IMR-90 (cell line): ENCODE results near the gene GAS7. TPM values are rescaled to one million over a fixed set of nuclear protein-coding genes. Genes with fewer than 3 reads are reported as not detected.

Experiments
- ATAC-seq: fragments of 200-7000 bp; cut with Tn5 transposase; 2 replicates; pipeline ENCODE4 v1.9.1; 2020; ENCODE audit warnings: low read depth, mild to moderate bottlenecking, moderate library complexity
- BruUV-seq: library from RNA; stranded (reverse); fragments of 400-500 nt; replicated peaks from 2 replicates; lab custom pipeline; 2021; lab: Mats Ljungman, UMichigan
- CTCF ChIA-PET: fragments of 300-600 bp; formaldehyde crosslinking; extraction: SDS; loops from one replicate; lab custom pipeline; 2021; ENCODE audit warnings: antibody characterized with exemption; lab: Yijun Ruan, JAX
- POLR2A ChIA-PET: fragments of 300-600 bp; sonication (Branson Sonifier 250); formaldehyde crosslinking; loops from one replicate; lab custom pipeline; 2022; ENCODE audit warnings: antibody characterized with exemption; ENCODE audit not compliant: unreplicated experiment; lab: Charles Lee
- DNase-seq: peaks from one replicate; pipeline ENCODE4 v3.0.0; 2013
- H2AFZ ChIP-seq: replicated peaks from 2 replicates; pipeline ENCODE3; 2013; ENCODE audit warnings: low read length, mild to moderate bottlenecking; ENCODE audit not compliant: poor library complexity
- H2AK5ac ChIP-seq: 2 replicates; pipeline ENCODE4 v1.6.1; 2013; ENCODE audit warnings: low read depth, low read length, inconsistent platforms
- H2AK9ac ChIP-seq: replicated peaks from 2 replicates; pipeline ENCODE3; 2013; ENCODE audit warnings: mild to moderate bottlenecking, low read depth, low read length, moderate library complexity; ENCODE audit not compliant: poor library complexity
- H2BK120ac ChIP-seq: 2 replicates; pipeline ENCODE4 v1.6.1; 2013; ENCODE audit warnings: low read depth, low read length, inconsistent platforms
- H2BK15ac ChIP-seq: 3 replicates; pipeline ENCODE4 v1.6.1; 2013; ENCODE audit warnings: low read depth, low read length, inconsistent platforms
- H2BK20ac ChIP-seq: 2 replicates; pipeline ENCODE4 v1.6.1; 2013; ENCODE audit warnings: low read depth, mild to moderate bottlenecking, inconsistent platforms, low read length, moderate library complexity
- H2BK5ac ChIP-seq: 2 replicates; pipeline ENCODE4 v1.6.1; 2013; ENCODE audit warnings: mild to moderate bottlenecking, low read depth, low read length, inconsistent platforms; ENCODE audit not compliant: poor library complexity, severe bottlenecking
- H3K14ac ChIP-seq: replicated peaks from 2 replicates; pipeline ENCODE4 v1.6.1; 2013; ENCODE audit warnings: low read depth, low read length, inconsistent platforms
- H3K18ac ChIP-seq: 2 replicates; pipeline ENCODE4 v1.6.1; 2013; ENCODE audit warnings: low read depth, low read length, control low read depth
- H3K23ac ChIP-seq: 2 replicates; pipeline ENCODE4 v1.6.1; 2013; ENCODE audit warnings: low read depth, low read length, inconsistent platforms
- H3K27ac ChIP-seq: 2 replicates; pipeline ENCODE4 v1.5.1; 2013; ENCODE audit warnings: mild to moderate bottlenecking, control low read depth, low read length; ENCODE audit not compliant: insufficient read depth
- H3K27me3 ChIP-seq: 2 replicates; pipeline ENCODE4 v1.6.1; 2013; ENCODE audit warnings: low read length; ENCODE audit not compliant: control insufficient read depth, insufficient read depth
- H3K36me3 ChIP-seq: 2 replicates; pipeline ENCODE4 v1.6.1; 2013; ENCODE audit warnings: low read length, mixed read lengths; ENCODE audit not compliant: control insufficient read depth, insufficient read depth
- H3K4ac ChIP-seq: 2 replicates; pipeline ENCODE4 v1.6.1; 2013; ENCODE audit warnings: low read depth, low read length, inconsistent platforms
- H3K4me1 ChIP-seq: 2 replicates; pipeline ENCODE4 v1.6.1; 2013; ENCODE audit warnings: low read length, mixed read lengths; ENCODE audit not compliant: control insufficient read depth, insufficient read depth
- H3K4me2 ChIP-seq: 2 replicates; pipeline ENCODE4 v1.6.1; 2013; ENCODE audit warnings: low read depth, mild to moderate bottlenecking, control low read depth, low read length, moderate library complexity
- H3K4me3 ChIP-seq: 2 replicates; pipeline ENCODE4 v1.5.1; 2013; ENCODE audit warnings: low read depth, mild to moderate bottlenecking, control low read depth, low read length, moderate library complexity; ENCODE audit not compliant: insufficient read depth
- H3K56ac ChIP-seq: 2 replicates; pipeline ENCODE4 v1.6.1; 2013; ENCODE audit warnings: low read length, inconsistent platforms; ENCODE audit not compliant: insufficient read depth; ENCODE audit errors: extremely low read depth
- H3K79me1 ChIP-seq, 2 experiments: 2 replicates each; pipeline ENCODE4 v1.6.1; 2013; ENCODE audit warnings: low read length in 2 of 2, inconsistent platforms in 1 of 2, low read depth in 1 of 2
- H3K9ac ChIP-seq: 2 replicates; pipeline ENCODE4 v1.6.1; 2013; ENCODE audit warnings: low read depth, low read length, control low read depth
- H3K9me1 ChIP-seq: 2 replicates; pipeline ENCODE4 v1.6.1; 2013; ENCODE audit warnings: low read length, inconsistent platforms; ENCODE audit not compliant: insufficient read depth
- H3K9me3 ChIP-seq: 2 replicates; pipeline ENCODE4 v1.6.1; 2013; ENCODE audit warnings: low read length; ENCODE audit not compliant: control insufficient read depth, insufficient read depth
- H4K20me1 ChIP-seq: 2 replicates; pipeline ENCODE4 v1.6.1; 2013; ENCODE audit warnings: low read length, inconsistent platforms; ENCODE audit not compliant: insufficient read depth
- H4K5ac ChIP-seq: 2 replicates; pipeline ENCODE4 v1.6.1; 2013; ENCODE audit warnings: mild to moderate bottlenecking, low read depth, low read length, control low read depth
- H4K8ac ChIP-seq, 2 experiments: 2 replicates each; pipeline ENCODE4 v1.6.1; 2013; ENCODE audit warnings: low read depth in 2 of 2, low read length in 2 of 2, control low read depth in 1 of 2, inconsistent platforms in 1 of 2
- H4K91ac ChIP-seq: 2 replicates; pipeline ENCODE4 v1.6.1; 2013; ENCODE audit warnings: low read depth, low read length, inconsistent platforms; ENCODE audit not compliant: insufficient read depth
- BHLHE40 ChIP-seq: fragments of 150-350 bp; IDR thresholded peaks from 2 replicates; pipeline ENCODE4 v1.6.1; 2016; ENCODE audit warnings: mild to moderate bottlenecking, low read depth, low read length
- CEBPB ChIP-seq: IDR thresholded peaks from 2 replicates; pipeline ENCODE4 v1.6.1; 2012; ENCODE audit warnings: low read depth, low read length, improper control_type of control experiment
- CHD1 ChIP-seq: IDR thresholded peaks from 2 replicates; pipeline ENCODE4 v1.6.1; 2012; ENCODE audit warnings: low read depth, low read length, improper control_type of control experiment
- CTCF ChIP-seq: conservative IDR thresholded peaks from 2 replicates; pipeline ENCODE4 v1.5.1; 2012; ENCODE audit warnings: mild to moderate bottlenecking, low read depth, low read length, improper control_type of control experiment
- ELK1 ChIP-seq: fragments of 150-350 bp; IDR thresholded peaks from 2 replicates; pipeline ENCODE4 v1.6.1; 2016; ENCODE audit warnings: low read depth, mild to moderate bottlenecking, low read length, moderate library complexity, borderline replicate concordance
- FOS ChIP-seq: fragments of 150-350 bp; IDR thresholded peaks from 2 replicates; pipeline ENCODE4 v1.6.1; 2016; ENCODE audit warnings: low read depth, low read length
- MAFK ChIP-seq: IDR thresholded peaks from 2 replicates; pipeline ENCODE4 v1.6.1; 2012; ENCODE audit warnings: low read depth, low read length, improper control_type of control experiment
- MAZ ChIP-seq: IDR thresholded peaks from 2 replicates; pipeline ENCODE4 v1.6.1; 2012; ENCODE audit warnings: low read depth, mild to moderate bottlenecking, low read length, improper control_type of control experiment, moderate library complexity, borderline replicate concordance
- MXI1 ChIP-seq: IDR thresholded peaks from 2 replicates; pipeline ENCODE4 v1.6.1; 2012; ENCODE audit warnings: low read depth, mild to moderate bottlenecking, low read length, moderate library complexity, borderline replicate concordance
- NFE2L2 ChIP-seq: fragments of 150-350 bp; IDR thresholded peaks from 2 replicates; pipeline ENCODE4 v1.6.1; 2016; ENCODE audit warnings: low read depth, mild to moderate bottlenecking, low read length
- POLR2A ChIP-seq: IDR thresholded peaks from 2 replicates; pipeline ENCODE4 v1.6.1; 2012; ENCODE audit warnings: mild to moderate bottlenecking, low read depth, low read length
- RAD21 ChIP-seq: IDR thresholded peaks from 2 replicates; pipeline ENCODE4 v1.6.1; 2012; ENCODE audit warnings: low read length, improper control_type of control experiment
- RCOR1 ChIP-seq: IDR thresholded peaks from 2 replicates; pipeline ENCODE4 v1.6.1; 2012; ENCODE audit warnings: mild to moderate bottlenecking, low read length, improper control_type of control experiment; ENCODE audit not compliant: insufficient replicate concordance
- RFX5 ChIP-seq: IDR thresholded peaks from 2 replicates; pipeline ENCODE4 v1.8.0; 2012; ENCODE audit warnings: low read depth, mild to moderate bottlenecking, low read length, moderate library complexity
- SMC3 ChIP-seq: fragments of 150-350 bp; IDR thresholded peaks from 2 replicates; pipeline ENCODE4 v1.6.1; 2016; ENCODE audit warnings: low read depth, mild to moderate bottlenecking, antibody characterized with exemption, low read length, moderate library complexity
- USF2 ChIP-seq: fragments of 150-350 bp; IDR thresholded peaks from 2 replicates; pipeline ENCODE4 v1.6.1; 2017; ENCODE audit warnings: mild to moderate bottlenecking, antibody characterized with exemption, low read length, low read depth
- WGBS, 2 experiments: methylation state at CpG; one replicate each; pipeline versions ENCODE4 v1.1.5 to v1.1.7; 2013; ENCODE audit warnings: missing lambda C conversion rate in 2 of 2; ENCODE audit not compliant: insufficient read length in 1 of 2; ENCODE audit errors: extremely low coverage in 2 of 2; 5-methylcytosine and 5-hydroxymethylcytosine counted together
- dilution Hi-C: fragments of 300-500 bp; cut with HindIII; formaldehyde crosslinking; loops from one replicate; pipeline ENCODE4 v1.14.3; 2018; ENCODE audit warnings: low sequenced_read_pairs; ENCODE audit not compliant: unreplicated experiment
- in situ Hi-C: fragments of 300-500 bp; cut with MboI; formaldehyde crosslinking; loops from 3 replicates; pipeline ENCODE4 v1.14.3; 2019; ENCODE audit warnings: low sequenced_read_pairs, inconsistent platforms, mixed read lengths
- intact Hi-C: fragments of 100-400 bp; cut with micrococcal nuclease; formaldehyde crosslinking; loops from 2 replicates; pipeline ENCODE4 v1.10.0; 2022
- polyA plus RNA-seq, 3 experiments: library from polyadenylated mRNA; depleted of rRNA; stranded (reverse); fragments of >200 nt; gene quantifications; 2 replicates each; pipeline ENCODE4 v1.2.3, GENCODE V29; 2012; ENCODE audit warnings: low replicate concordance in 1 of 3
- total RNA-seq: library from RNA; depleted of rRNA; stranded (reverse); fragments of >200 nt; gene quantifications from 2 replicates; pipeline ENCODE4 v1.2.3, GENCODE V29; 2012

The GAS7 gene
- total and polyA plus RNA-seq, 2 of the 4 experiments (the other 2 are of a cell fraction) = 4.6 to 5.0 TPM

- Histone ChIP-seq H3K9me1 (no peaks in the 10 kb centered on the region), H3K9me3 (no peaks in the 10 kb centered on the region; the same call in none of the 2 replicates), H3K9ac (no peak overlapping the region), H2BK5ac (no peak overlapping the region), H2AK5ac (no peak overlapping the region), H3K4ac (no peak overlapping the region), H3K4me3 (no peak overlapping the region), H3K36me3 (no peaks in the 10 kb centered on the region), H3K14ac (no peak overlapping the region), H3K27ac (no peak overlapping the region), H3K4me2 (no peak overlapping the region), H4K8ac (no peak overlapping the region), H3K27me3 (no peaks in the 10 kb centered on the region), H2BK15ac (no peak overlapping the region), H3K23ac (no peak overlapping the region), H2BK20ac (no peak overlapping the region), H4K20me1 (no peaks in the 10 kb centered on the region), H3K18ac (no peak overlapping the region), H2BK120ac (no peak overlapping the region), H3K56ac (no peak overlapping the region), H3K79me1 (no peaks in the 10 kb centered on the region), H2AK9ac (no peak overlapping the region), H4K91ac (no peak overlapping the region), H2AFZ (no peak overlapping the region), H3K4me1 (no peaks in the 10 kb centered on the region), H4K5ac (no peak overlapping the region)
- DNase-seq (no peak), ATAC-seq (no peak)
- WGBS, 2 experiments = 40% methylated on average over 5 of the region's 6 CpGs; no CpG with 5 or more reads in 1 of the 2 experiments
- CTCF ChIA-PET = interaction anchor here (0.6 kb wide), 1 partner anchor 1940 kb away, joined by 3 read pairs; no protein-coding TSS in a partner anchor
- TF ChIP-seq NFE2L2 (no peak), USF2 (no peak), MAFK (no peak), BHLHE40 (no peak), ELK1 (no peak), POLR2A (no peak), MAZ (no peak), RCOR1 (no peak), RAD21 (no peak), CHD1 (no peak), CTCF (no peak), CEBPB (no peak), SMC3 (no peak), MXI1 (no peak), FOS (no peak), RFX5 (no peak)
- no TSS peak for BruUV-seq
- intact Hi-C loops = no loop called here
- POLR2A ChIA-PET = no interaction called here
- in situ Hi-C loops = no loop called here
- dilution Hi-C loops = no loop called here
Measured at GRCh38 chr17:9872852-9873251, 325.6 kb downstream of the GAS7 start.
